HEK293 (cell line): ENCODE results near the gene SNUPN.

Experiments used
- CTCF ChIA-PET: fragments of 350-600 bp; formaldehyde crosslinking; extraction: SDS; loops from one replicate; lab custom pipeline; 2021; ENCODE audit warnings: antibody characterized with exemption; lab: Yijun Ruan, JAX
- POLR2A ChIA-PET: fragments of 300-600 bp; formaldehyde crosslinking; extraction: SDS; loops from one replicate; lab custom pipeline; 2020; ENCODE audit warnings: antibody characterized with exemption, inconsistent platforms; lab: Yijun Ruan, JAX
- H3K27ac ChIP-seq: fragments of 200-500 bp; sonication (Bioruptor generic); 2 replicates; pipeline ENCODE4 v1.5.1; 2014; ENCODE audit warnings: low read depth, low read length, control low read depth, inconsistent platforms; ENCODE audit errors: extremely low read depth
- H3K36me3 ChIP-seq, 2 experiments: fragments of 200-500 bp in 1 of 2; sonication (Bioruptor generic) in 1 of 2; 1 replicate in 1 of 2; 2 replicates in 1 of 2; pipeline ENCODE4 v1.5.1; 2014 to 2017; ENCODE audit warnings: inconsistent platforms in 2 of 2, low read length in 2 of 2; ENCODE audit not compliant: control insufficient read depth in 2 of 2, insufficient read depth in 1 of 2
- H3K4me1 ChIP-seq: fragments of 200-500 bp; sonication (Bioruptor generic); 2 replicates; pipeline ENCODE4 v1.5.1; 2014; ENCODE audit warnings: mild to moderate bottlenecking, low read length, inconsistent platforms; ENCODE audit not compliant: control insufficient read depth, insufficient read depth
- H3K4me3 ChIP-seq: 2 replicates; pipeline ENCODE4 v1.5.1; 2011; ENCODE audit warnings: low read depth, mild to moderate bottlenecking, control low read depth, low read length, moderate library complexity
- H3K9me3 ChIP-seq: fragments of 200-500 bp; sonication (Bioruptor generic); 2 replicates; pipeline ENCODE4 v1.5.1; 2014; ENCODE audit warnings: low read depth, low read length, inconsistent platforms; ENCODE audit not compliant: control insufficient read depth, insufficient read depth
- EGR2 ChIP-seq: fragments of 450-650 bp; formaldehyde crosslinking; IDR thresholded peaks from 2 replicates; pipeline ENCODE4 v1.5.1; 2016; ENCODE audit warnings: low read depth, missing biosample characterization, missing genetic modification characterization
- KLF8 ChIP-seq: fragments of 450-650 bp; formaldehyde crosslinking; IDR thresholded peaks from 2 replicates; pipeline ENCODE4 v1.5.1; 2016; ENCODE audit warnings: missing biosample characterization, missing genetic modification characterization
- WT1 ChIP-seq: fragments of 450-650 bp; formaldehyde crosslinking; IDR thresholded peaks from 2 replicates; pipeline ENCODE4 v1.5.1; 2016; ENCODE audit warnings: missing biosample characterization, missing genetic modification characterization
- YY1 ChIP-seq: fragments of 450-650 bp; formaldehyde crosslinking; IDR thresholded peaks from 2 replicates; pipeline ENCODE4 v1.5.1; 2018; ENCODE audit warnings: missing biosample characterization, missing genetic modification characterization
- ZFHX2 ChIP-seq: fragments of 450-650 bp; formaldehyde crosslinking; conservative IDR thresholded peaks from 2 replicates; pipeline ENCODE4 v1.5.1; 2016; ENCODE audit warnings: missing biosample characterization, missing genetic modification characterization
- ZFP69B ChIP-seq: fragments of 450-650 bp; formaldehyde crosslinking; IDR thresholded peaks from 2 replicates; pipeline ENCODE4 v1.5.1; 2016; ENCODE audit warnings: missing biosample characterization, missing genetic modification characterization
- ZNF2 ChIP-seq: fragments of 450-650 bp; formaldehyde crosslinking; IDR thresholded peaks from 2 replicates; pipeline ENCODE4 v1.5.1; 2016; ENCODE audit warnings: missing biosample characterization, missing genetic modification characterization
- ZNF274 ChIP-seq, 2 experiments: fragments of 200-500 bp in 1 of 2; fragments of 450-650 bp in 1 of 2; sonication (Bioruptor generic) in 1 of 2; formaldehyde crosslinking in 1 of 2; IDR thresholded peaks; 2 replicates each; pipeline versions ENCODE4 v1.5.1 to v1.6.1; 2014 to 2016; ENCODE audit warnings: borderline replicate concordance in 1 of 2, inconsistent platforms in 1 of 2, low read length in 1 of 2, missing biosample characterization in 1 of 2, missing genetic modification characterization in 1 of 2
- ZNF514 ChIP-seq: fragments of 450-650 bp; formaldehyde crosslinking; IDR thresholded peaks from 2 replicates; pipeline ENCODE4 v1.5.1; 2016; ENCODE audit warnings: missing biosample characterization, missing genetic modification characterization
- ZNF658 ChIP-seq: fragments of 450-650 bp; formaldehyde crosslinking; IDR thresholded peaks from 2 replicates; pipeline ENCODE4; 2016; ENCODE audit warnings: missing biosample characterization, missing genetic modification characterization
- ZNF747 ChIP-seq: fragments of 450-650 bp; formaldehyde crosslinking; IDR thresholded peaks from 2 replicates; pipeline ENCODE4 v1.5.1; 2016; ENCODE audit warnings: missing biosample characterization, missing genetic modification characterization
- ZNF776 ChIP-seq: fragments of 450-650 bp; formaldehyde crosslinking; IDR thresholded peaks from 2 replicates; pipeline ENCODE4 v1.5.0; 2017; ENCODE audit warnings: missing biosample characterization, missing genetic modification characterization, borderline replicate concordance
- ZSCAN23 ChIP-seq: fragments of 450-650 bp; formaldehyde crosslinking; IDR thresholded peaks from 2 replicates; pipeline ENCODE4 v1.5.1; 2016; ENCODE audit warnings: missing biosample characterization, missing genetic modification characterization
- TF ChIP-seq, protein P1 (sequence below): fragments of 450-650 bp; formaldehyde crosslinking; optimal IDR thresholded peaks from 2 replicates; pipeline ENCODE3; 2016; ENCODE audit warnings: missing biosample characterization, mild to moderate bottlenecking, missing genetic modification characterization
- TF ChIP-seq, protein P2 (sequence below): fragments of 450-650 bp; formaldehyde crosslinking; IDR thresholded peaks from 2 replicates; pipeline ENCODE4 v1.5.1; 2016; ENCODE audit warnings: missing biosample characterization, missing genetic modification characterization, borderline replicate concordance
- TF ChIP-seq, protein P3 (sequence below): fragments of 450-650 bp; formaldehyde crosslinking; IDR thresholded peaks from 2 replicates; pipeline ENCODE4 v1.5.1; 2017; ENCODE audit warnings: missing biosample characterization, missing genetic modification characterization
- TF ChIP-seq, protein P4 (sequence below): fragments of 450-650 bp; formaldehyde crosslinking; IDR thresholded peaks from 2 replicates; pipeline ENCODE4 v1.5.1; 2016; ENCODE audit warnings: missing biosample characterization, missing genetic modification characterization
- TF ChIP-seq, protein P5 (sequence below): fragments of 450-650 bp; formaldehyde crosslinking; conservative IDR thresholded peaks from 2 replicates; pipeline ENCODE4 v1.5.1; 2016; ENCODE audit warnings: low read depth, missing biosample characterization, missing genetic modification characterization
- TF ChIP-seq, protein P6 (sequence below): fragments of 450-650 bp; formaldehyde crosslinking; IDR thresholded peaks from 2 replicates; pipeline ENCODE4 v1.5.1; 2016; ENCODE audit warnings: missing biosample characterization, missing genetic modification characterization
- TF ChIP-seq, protein P7 (sequence below): fragments of 450-650 bp; formaldehyde crosslinking; IDR thresholded peaks from 2 replicates; pipeline ENCODE4 v1.5.1; 2016; ENCODE audit warnings: missing biosample characterization, missing genetic modification characterization

Gene SNUPN

DNA sequence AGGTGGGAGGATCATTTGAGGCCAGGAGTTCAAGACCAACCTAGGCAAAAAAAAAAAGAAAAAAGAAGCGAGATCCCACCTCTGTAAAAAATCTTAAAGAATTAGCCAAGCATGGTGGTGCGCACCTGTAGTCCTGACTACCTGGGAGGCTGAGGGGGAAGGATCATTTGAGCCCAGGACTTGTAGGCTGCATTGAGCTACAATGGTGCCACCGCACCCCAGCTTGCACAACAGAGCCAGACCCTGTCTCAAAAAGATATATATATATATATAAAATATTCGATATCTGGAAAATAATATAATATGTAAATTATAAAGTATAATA is 15.6 kb upstream of the SNUPN start:
- TF ChIP-seq ZNF2 (tag by site-specific recombination), result peak; percentile 57; the same call in 1 of the 2 replicates
- peak; percentile 81; the same call in 1 of the 2 replicates for TF ChIP-seq ZFHX2 (tag by site-specific recombination)
- TF ChIP-seq YY1 (tag by site-specific recombination), result no peak
- TF ChIP-seq ZNF658 (tag by site-specific recombination), result no peak
- no peak for TF ChIP-seq ZNF776 (tag by site-specific recombination)
- peak; percentile 38; the same call in 1 of the 2 replicates for TF ChIP-seq WT1 (tag by site-specific recombination)
- TF ChIP-seq, protein P1, sequence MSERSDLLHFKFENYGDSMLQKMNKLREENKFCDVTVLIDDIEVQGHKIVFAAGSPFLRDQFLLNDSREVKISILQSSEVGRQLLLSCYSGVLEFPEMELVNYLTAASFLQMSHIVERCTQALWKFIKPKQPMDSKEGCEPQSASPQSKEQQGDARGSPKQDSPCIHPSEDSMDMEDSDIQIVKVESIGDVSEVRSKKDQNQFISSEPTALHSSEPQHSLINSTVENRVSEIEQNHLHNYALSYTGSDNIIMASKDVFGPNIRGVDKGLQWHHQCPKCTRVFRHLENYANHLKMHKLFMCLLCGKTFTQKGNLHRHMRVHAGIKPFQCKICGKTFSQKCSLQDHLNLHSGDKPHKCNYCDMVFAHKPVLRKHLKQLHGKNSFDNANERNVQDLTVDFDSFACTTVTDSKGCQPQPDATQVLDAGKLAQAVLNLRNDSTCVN (tag by site-specific recombination), result no peak
- TF ChIP-seq, protein P2, sequence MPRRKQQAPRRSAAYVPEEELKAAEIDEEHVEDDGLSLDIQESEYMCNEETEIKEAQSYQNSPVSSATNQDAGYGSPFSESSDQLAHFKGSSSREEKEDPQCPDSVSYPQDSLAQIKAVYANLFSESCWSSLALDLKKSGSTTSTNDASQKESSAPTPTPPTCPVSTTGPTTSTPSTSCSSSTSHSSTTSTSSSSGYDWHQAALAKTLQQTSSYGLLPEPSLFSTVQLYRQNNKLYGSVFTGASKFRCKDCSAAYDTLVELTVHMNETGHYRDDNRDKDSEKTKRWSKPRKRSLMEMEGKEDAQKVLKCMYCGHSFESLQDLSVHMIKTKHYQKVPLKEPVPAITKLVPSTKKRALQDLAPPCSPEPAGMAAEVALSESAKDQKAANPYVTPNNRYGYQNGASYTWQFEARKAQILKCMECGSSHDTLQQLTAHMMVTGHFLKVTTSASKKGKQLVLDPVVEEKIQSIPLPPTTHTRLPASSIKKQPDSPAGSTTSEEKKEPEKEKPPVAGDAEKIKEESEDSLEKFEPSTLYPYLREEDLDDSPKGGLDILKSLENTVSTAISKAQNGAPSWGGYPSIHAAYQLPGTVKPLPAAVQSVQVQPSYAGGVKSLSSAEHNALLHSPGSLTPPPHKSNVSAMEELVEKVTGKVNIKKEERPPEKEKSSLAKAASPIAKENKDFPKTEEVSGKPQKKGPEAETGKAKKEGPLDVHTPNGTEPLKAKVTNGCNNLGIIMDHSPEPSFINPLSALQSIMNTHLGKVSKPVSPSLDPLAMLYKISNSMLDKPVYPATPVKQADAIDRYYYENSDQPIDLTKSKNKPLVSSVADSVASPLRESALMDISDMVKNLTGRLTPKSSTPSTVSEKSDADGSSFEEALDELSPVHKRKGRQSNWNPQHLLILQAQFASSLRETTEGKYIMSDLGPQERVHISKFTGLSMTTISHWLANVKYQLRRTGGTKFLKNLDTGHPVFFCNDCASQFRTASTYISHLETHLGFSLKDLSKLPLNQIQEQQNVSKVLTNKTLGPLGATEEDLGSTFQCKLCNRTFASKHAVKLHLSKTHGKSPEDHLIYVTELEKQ (tag by site-specific recombination), result no peak
- TF ChIP-seq ZFP69B (tag by site-specific recombination), result no peak; the same call in 1 of the 2 replicates
- no peak for TF ChIP-seq ZSCAN23 (tag by site-specific recombination)
- TF ChIP-seq, protein P3, sequence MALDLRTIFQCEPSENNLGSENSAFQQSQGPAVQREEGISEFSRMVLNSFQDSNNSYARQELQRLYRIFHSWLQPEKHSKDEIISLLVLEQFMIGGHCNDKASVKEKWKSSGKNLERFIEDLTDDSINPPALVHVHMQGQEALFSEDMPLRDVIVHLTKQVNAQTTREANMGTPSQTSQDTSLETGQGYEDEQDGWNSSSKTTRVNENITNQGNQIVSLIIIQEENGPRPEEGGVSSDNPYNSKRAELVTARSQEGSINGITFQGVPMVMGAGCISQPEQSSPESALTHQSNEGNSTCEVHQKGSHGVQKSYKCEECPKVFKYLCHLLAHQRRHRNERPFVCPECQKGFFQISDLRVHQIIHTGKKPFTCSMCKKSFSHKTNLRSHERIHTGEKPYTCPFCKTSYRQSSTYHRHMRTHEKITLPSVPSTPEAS (tag by site-specific recombination), result no peak
- TF ChIP-seq ZNF747 (tag by site-specific recombination), result no peak
- TF ChIP-seq ZNF514 (tag by site-specific recombination), result no peak
- TF ChIP-seq, protein P4, sequence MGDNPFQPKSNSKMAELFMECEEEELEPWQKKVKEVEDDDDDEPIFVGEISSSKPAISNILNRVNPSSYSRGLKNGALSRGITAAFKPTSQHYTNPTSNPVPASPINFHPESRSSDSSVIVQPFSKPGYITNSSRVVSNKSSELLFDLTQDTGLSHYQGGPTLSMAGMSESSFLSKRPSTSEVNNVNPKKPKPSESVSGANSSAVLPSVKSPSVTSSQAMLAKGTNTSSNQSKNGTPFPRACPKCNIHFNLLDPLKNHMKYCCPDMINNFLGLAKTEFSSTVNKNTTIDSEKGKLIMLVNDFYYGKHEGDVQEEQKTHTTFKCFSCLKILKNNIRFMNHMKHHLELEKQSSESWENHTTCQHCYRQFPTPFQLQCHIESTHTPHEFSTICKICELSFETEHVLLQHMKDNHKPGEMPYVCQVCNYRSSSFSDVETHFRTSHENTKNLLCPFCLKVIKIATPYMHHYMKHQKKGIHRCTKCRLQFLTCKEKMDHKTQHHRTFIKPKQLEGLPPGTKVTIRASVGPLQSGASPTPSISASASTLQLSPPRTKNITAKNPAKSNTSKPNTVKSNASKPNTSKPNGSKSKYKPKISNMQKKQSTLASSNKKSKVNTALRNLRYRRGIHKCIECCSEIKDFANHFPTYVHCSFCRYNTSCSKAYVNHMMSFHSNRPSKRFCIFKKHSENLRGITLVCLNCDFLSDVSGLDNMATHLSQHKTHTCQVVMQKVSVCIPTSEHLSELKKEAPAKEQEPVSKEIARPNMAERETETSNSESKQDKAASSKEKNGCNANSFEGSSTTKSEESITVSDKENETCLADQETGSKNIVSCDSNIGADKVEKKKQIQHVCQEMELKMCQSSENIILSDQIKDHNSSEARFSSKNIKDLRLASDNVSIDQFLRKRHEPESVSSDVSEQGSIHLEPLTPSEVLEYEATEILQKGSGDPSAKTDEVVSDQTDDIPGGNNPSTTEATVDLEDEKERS (tag by site-specific recombination), result 0 out of 2 replicates have a peak, but pooled peaks have one; percentile 25
- TF ChIP-seq KLF8 (tag by site-specific recombination), result peak; percentile 44; the same call in 1 of the 2 replicates
- TF ChIP-seq, protein P5, sequence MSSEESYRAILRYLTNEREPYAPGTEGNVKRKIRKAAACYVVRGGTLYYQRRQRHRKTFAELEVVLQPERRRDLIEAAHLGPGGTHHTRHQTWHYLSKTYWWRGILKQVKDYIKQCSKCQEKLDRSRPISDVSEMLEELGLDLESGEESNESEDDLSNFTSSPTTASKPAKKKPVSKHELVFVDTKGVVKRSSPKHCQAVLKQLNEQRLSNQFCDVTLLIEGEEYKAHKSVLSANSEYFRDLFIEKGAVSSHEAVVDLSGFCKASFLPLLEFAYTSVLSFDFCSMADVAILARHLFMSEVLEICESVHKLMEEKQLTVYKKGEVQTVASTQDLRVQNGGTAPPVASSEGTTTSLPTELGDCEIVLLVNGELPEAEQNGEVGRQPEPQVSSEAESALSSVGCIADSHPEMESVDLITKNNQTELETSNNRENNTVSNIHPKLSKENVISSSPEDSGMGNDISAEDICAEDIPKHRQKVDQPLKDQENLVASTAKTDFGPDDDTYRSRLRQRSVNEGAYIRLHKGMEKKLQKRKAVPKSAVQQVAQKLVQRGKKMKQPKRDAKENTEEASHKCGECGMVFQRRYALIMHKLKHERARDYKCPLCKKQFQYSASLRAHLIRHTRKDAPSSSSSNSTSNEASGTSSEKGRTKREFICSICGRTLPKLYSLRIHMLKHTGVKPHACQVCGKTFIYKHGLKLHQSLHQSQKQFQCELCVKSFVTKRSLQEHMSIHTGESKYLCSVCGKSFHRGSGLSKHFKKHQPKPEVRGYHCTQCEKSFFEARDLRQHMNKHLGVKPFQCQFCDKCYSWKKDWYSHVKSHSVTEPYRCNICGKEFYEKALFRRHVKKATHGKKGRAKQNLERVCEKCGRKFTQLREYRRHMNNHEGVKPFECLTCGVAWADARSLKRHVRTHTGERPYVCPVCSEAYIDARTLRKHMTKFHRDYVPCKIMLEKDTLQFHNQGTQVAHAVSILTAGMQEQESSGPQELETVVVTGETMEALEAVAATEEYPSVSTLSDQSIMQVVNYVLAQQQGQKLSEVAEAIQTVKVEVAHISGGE, result no peak
- TF ChIP-seq, protein P6, sequence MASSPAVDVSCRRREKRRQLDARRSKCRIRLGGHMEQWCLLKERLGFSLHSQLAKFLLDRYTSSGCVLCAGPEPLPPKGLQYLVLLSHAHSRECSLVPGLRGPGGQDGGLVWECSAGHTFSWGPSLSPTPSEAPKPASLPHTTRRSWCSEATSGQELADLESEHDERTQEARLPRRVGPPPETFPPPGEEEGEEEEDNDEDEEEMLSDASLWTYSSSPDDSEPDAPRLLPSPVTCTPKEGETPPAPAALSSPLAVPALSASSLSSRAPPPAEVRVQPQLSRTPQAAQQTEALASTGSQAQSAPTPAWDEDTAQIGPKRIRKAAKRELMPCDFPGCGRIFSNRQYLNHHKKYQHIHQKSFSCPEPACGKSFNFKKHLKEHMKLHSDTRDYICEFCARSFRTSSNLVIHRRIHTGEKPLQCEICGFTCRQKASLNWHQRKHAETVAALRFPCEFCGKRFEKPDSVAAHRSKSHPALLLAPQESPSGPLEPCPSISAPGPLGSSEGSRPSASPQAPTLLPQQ (tag by site-specific recombination), result 0 out of 2 replicates have a peak, but pooled peaks have one; percentile 11
- TF ChIP-seq, protein P7, sequence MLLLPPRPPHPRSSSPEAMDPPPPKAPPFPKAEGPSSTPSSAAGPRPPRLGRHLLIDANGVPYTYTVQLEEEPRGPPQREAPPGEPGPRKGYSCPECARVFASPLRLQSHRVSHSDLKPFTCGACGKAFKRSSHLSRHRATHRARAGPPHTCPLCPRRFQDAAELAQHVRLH (tag by site-specific recombination), result peak; percentile 65; the same call in 1 of the 2 replicates
- TF ChIP-seq ZNF274 (IDR thresholded peaks at IDR 0.05; ENCODE audit: low read length), result no peak
- no peak for TF ChIP-seq ZNF274 (tag by site-specific recombination; IDR thresholded peaks at IDR 0.05; ENCODE audit: borderline replicate concordance)
- TF ChIP-seq EGR2 (tag by site-specific recombination), result peak; percentile 58
- ChIA-PET CTCF (interaction anchor here (0.7 to 5.8 kb wide), 6 partner anchors 15 to 274 kb away, joined by 3 to 47 read pairs (median 3); partner anchors contain the start of genes MAN2C1 and SNUPN), POLR2A (interaction anchor here (0.5 to 4.4 kb wide), 11 partner anchors 11 to 646 kb away, joined by 3 to 94 read pairs (median 4); partner anchors contain the start of genes MAN2C1, PTPN9, SCAMP5 and SIN3A)
- H3K4me1 ChIP-seq, result peaks cover 7% of the 10 kb centered on the region
- H3K9me3 ChIP-seq, result no peaks in the 10 kb centered on the region
- peaks cover 6% of the 10 kb centered on the region in 2 experiments; a peak in 2 of 3 replicates for H3K36me3 ChIP-seq
- H3K4me3 ChIP-seq, result no peak overlapping the region
- no peak overlapping the region for H3K27ac ChIP-seq
